HG02870 (cell line): ENCODE data around the gene CFAP97D2.
"Not testable (repeated sequence)": the region's sequence is repeated elsewhere in the genome, so short reads cannot be mapped to it uniquely, and the experiment has no call there.

ENCODE experiments used
- ATAC-seq: cut with Tn5 transposase; IDR thresholded peaks from one replicate; pipeline ENCODE4 v1.9.1; 2021; ENCODE audit warnings: mild to moderate bottlenecking, moderate library complexity; ENCODE audit not compliant: unreplicated experiment

The CFAP97D2 gene

GRCh38 chr13:114231886-114232285, 52.8 kb downstream of the CFAP97D2 start:
- no peak for ATAC-seq

GRCh38 chr13:114234266-114234644, 55.2 kb downstream of the CFAP97D2 start:
- ATAC-seq: no peak

- peak; percentile 86 for ATAC-seq
Measured at GRCh38 chr13:114234645-114235421, 55.8 kb downstream of the CFAP97D2 start, which contains the start of gene CDC16. CDC16 (plus strand) TSS chr13:114234897; CDS start chr13:114235085, 188 bp downstream.

- no peak for ATAC-seq
Measured at GRCh38 chr13:114235697-114236096, 56.6 kb downstream of the CFAP97D2 start.

GRCh38 chr13:114236227-114236626, 57.2 kb downstream of the CFAP97D2 start:
- no peak for ATAC-seq

- ATAC-seq: no peak
Measured at GRCh38 chr13:114237415-114238112, 58.5 kb downstream of the CFAP97D2 start.

GRCh38 chr13:114241918-114242317, 62.9 kb downstream of the CFAP97D2 start:
- ATAC-seq: no peak

GRCh38 chr13:114243971-114244370, 64.9 kb downstream of the CFAP97D2 start:
- ATAC-seq: no peak

GRCh38 chr13:114244637-114245036, 65.6 kb downstream of the CFAP97D2 start:
- no peak for ATAC-seq

- ATAC-seq: no peak
Measured at GRCh38 chr13:114248011-114248410, 69.0 kb downstream of the CFAP97D2 start.

GRCh38 chr13:114249077-114249476, 70.0 kb downstream of the CFAP97D2 start:
- ATAC-seq: no peak

GRCh38 chr13:114251639-114252440, 72.8 kb downstream of the CFAP97D2 start:
- not testable (repeated sequence) for ATAC-seq

GRCh38 chr13:114256547-114256946, 77.5 kb downstream of the CFAP97D2 start:
- no peak for ATAC-seq

GRCh38 chr13:114257014-114257413, 78.0 kb downstream of the CFAP97D2 start:
- ATAC-seq: no peak

- ATAC-seq: no peak
Measured at GRCh38 chr13:114258589-114258988, 79.5 kb downstream of the CFAP97D2 start.

- ATAC-seq: no peak
Measured at GRCh38 chr13:114259374-114259773, 80.3 kb downstream of the CFAP97D2 start.

- peak; percentile 57 for ATAC-seq
Measured at GRCh38 chr13:114259974-114260373, 80.9 kb downstream of the CFAP97D2 start.

- no peak for ATAC-seq
Measured at GRCh38 chr13:114260814-114261213, 81.8 kb downstream of the CFAP97D2 start.

- no peak for ATAC-seq
Measured at GRCh38 chr13:114261328-114261965, 82.4 kb downstream of the CFAP97D2 start.

GRCh38 chr13:114263578-114263977, 84.5 kb downstream of the CFAP97D2 start:
- ATAC-seq: no peak

- ATAC-seq: not testable (repeated sequence)
Measured at GRCh38 chr13:114264313-114264712, 85.3 kb downstream of the CFAP97D2 start.
